ENCODE measurements around the gene CRISP1. TPM values are rescaled to one million over a fixed set of nuclear protein-coding genes. Genes with fewer than 3 reads are reported as not detected.

CRISP1 gene
- total and polyA plus RNA-seq, 9 donors, result not detected

DNA sequence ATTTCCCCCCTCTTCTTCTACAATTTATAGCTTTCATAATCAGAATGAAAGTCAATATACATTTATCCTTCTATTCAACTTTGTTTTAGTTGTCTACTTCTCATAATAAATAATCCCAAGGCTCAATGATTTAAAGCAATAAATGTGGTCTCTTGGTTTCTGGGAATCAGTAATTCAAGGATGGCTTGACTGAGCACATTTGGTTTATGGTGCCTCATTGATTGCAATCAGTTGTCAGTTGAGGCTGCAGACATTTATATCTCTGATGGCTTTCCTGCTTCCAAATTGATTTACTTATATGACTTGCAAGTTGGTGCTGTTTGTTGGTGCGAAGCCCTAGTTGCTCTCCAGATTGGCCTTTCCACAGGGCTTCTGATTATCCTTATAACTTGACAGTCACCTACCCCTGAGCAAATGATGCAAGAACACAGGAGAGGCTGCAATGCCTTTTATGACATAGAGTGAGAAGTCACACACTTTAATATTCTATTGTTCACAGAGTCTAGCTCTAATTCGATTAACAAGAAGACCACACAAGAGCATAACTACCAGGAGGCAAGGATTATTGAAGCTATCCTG is 2.7 kb upstream of the CRISP1 start:
- no peaks in the 10 kb centered on the region for H3K9me3 ChIP-seq
- no peaks in the 10 kb centered on the region for H3K27me3 ChIP-seq
- intact Hi-C loops (cut with DNase I), result no loop called here
- H3K4me3 ChIP-seq, result no peak overlapping the region
- H3K27ac ChIP-seq, result no peak overlapping the region
- no peak for TF ChIP-seq POLR2A (IDR thresholded peaks at IDR 0.05)
- no peak for TF ChIP-seq EP300 (IDR thresholded peaks at IDR 0.05)
- TF ChIP-seq, protein P1, sequence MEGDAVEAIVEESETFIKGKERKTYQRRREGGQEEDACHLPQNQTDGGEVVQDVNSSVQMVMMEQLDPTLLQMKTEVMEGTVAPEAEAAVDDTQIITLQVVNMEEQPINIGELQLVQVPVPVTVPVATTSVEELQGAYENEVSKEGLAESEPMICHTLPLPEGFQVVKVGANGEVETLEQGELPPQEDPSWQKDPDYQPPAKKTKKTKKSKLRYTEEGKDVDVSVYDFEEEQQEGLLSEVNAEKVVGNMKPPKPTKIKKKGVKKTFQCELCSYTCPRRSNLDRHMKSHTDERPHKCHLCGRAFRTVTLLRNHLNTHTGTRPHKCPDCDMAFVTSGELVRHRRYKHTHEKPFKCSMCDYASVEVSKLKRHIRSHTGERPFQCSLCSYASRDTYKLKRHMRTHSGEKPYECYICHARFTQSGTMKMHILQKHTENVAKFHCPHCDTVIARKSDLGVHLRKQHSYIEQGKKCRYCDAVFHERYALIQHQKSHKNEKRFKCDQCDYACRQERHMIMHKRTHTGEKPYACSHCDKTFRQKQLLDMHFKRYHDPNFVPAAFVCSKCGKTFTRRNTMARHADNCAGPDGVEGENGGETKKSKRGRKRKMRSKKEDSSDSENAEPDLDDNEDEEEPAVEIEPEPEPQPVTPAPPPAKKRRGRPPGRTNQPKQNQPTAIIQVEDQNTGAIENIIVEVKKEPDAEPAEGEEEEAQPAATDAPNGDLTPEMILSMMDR (IDR thresholded peaks at IDR 0.05), result no peak
- H3K36me3 ChIP-seq, result no peaks in the 10 kb centered on the region
- no peak for DNase-seq
- no peaks in the 10 kb centered on the region for H3K4me1 ChIP-seq (ENCODE audit: insufficient read depth)
- 41 to 42% (median 41%) methylated on average over 2 of the region's 2 CpGs for WGBS, 3 donors

DNA sequence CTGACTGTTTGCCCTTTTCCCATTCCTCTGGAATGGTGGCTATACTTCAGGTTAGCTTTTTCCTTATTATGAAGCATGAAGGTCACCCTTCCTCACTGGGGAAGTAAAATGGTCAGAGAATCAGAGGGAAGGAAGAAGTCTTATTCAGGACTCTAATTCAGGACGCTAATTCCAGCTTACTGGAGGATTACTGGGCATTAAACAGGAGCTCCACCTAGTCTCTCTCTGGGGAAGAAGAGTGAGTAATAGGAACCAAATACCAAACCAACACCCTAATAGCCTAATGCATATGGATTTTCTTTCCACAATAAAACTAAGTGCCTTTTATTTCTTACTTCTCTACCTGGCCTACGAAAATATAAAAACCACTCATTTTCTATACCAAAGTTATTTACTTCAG is 10.1 kb downstream of the CRISP1 start:
- 86 to 95% (median 91%) methylated on average over 2 of the region's 2 CpGs for WGBS, 3 donors
- Histone ChIP-seq H3K27me3 (no peaks in the 10 kb centered on the region), H3K4me1 (ENCODE audit: insufficient read depth) (no peaks in the 10 kb centered on the region), H3K36me3 (no peaks in the 10 kb centered on the region), H3K9me3 (no peaks in the 10 kb centered on the region), H3K27ac (no peak overlapping the region), H3K4me3 (no peak overlapping the region)
- TF ChIP-seq, protein P1 (IDR thresholded peaks at IDR 0.05), result no peak
- no peak for TF ChIP-seq EP300 (IDR thresholded peaks at IDR 0.05)
- no peak for TF ChIP-seq POLR2A (IDR thresholded peaks at IDR 0.05)
- no peak for DNase-seq
- intact Hi-C loops (cut with DNase I), result no loop called here

DNA sequence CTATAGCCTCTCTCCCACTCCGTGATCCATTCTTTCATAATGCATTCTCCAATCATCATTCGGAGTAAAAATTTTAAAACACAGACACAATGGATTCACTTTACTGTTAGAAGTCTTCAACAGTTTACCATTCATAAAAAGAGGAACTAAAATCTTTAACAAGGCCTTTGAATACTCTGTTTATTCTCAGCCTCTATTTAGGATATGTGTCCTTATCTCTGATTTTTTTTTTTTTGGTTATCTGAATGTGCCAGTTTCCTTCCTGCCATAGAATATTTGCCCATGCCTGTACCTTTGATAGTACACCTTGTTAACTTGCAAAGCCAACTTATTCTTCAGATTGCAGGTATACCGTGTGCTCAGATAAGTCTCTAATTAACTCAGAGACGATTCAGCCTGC is 11.1 kb downstream of the CRISP1 start:
- H3K9me3 ChIP-seq, result no peaks in the 10 kb centered on the region
- no peaks in the 10 kb centered on the region for H3K27me3 ChIP-seq
- H3K27ac ChIP-seq, result no peak overlapping the region
- intact Hi-C loops (cut with DNase I), result no loop called here
- no peak overlapping the region for H3K4me3 ChIP-seq
- no peak for DNase-seq
- H3K4me1 ChIP-seq (ENCODE audit: insufficient read depth), result no peaks in the 10 kb centered on the region
- TF ChIP-seq, protein P1 (IDR thresholded peaks at IDR 0.05), result no peak
- TF ChIP-seq EP300 (IDR thresholded peaks at IDR 0.05), result no peak
- no peak for TF ChIP-seq POLR2A (IDR thresholded peaks at IDR 0.05)
- H3K36me3 ChIP-seq, result no peaks in the 10 kb centered on the region
- WGBS, 3 donors, result 81 to 88% (median 87%) methylated on average over 4 of the region's 4 CpGs

- DNase-seq, result no peak
- intact Hi-C loops (cut with DNase I), result no loop called here
- Histone ChIP-seq H3K27ac (no peak overlapping the region), H3K4me3 (no peak overlapping the region), H3K4me1 (ENCODE audit: insufficient read depth) (no peaks in the 10 kb centered on the region), H3K27me3 (no peaks in the 10 kb centered on the region), H3K9me3 (no peaks in the 10 kb centered on the region), H3K36me3 (no peaks in the 10 kb centered on the region)
- no peak for TF ChIP-seq POLR2A (IDR thresholded peaks at IDR 0.05)
- TF ChIP-seq EP300 (IDR thresholded peaks at IDR 0.05), result no peak
- TF ChIP-seq, protein P1 (IDR thresholded peaks at IDR 0.05), result no peak
- WGBS, 3 donors, result 79 to 87% (median 84%) methylated on average over 2 of the region's 2 CpGs
These were observed 13.4 kb downstream of the CRISP1 start for GRCh38 chr6:49852975-49853374.
